Measurements from ENCODE around the gene CRYGA.
"Not testable (repeated sequence)": the region's sequence is repeated elsewhere in the genome, so short reads cannot be mapped to it uniquely, and the experiment has no call there.

The CRYGA gene

DNA sequence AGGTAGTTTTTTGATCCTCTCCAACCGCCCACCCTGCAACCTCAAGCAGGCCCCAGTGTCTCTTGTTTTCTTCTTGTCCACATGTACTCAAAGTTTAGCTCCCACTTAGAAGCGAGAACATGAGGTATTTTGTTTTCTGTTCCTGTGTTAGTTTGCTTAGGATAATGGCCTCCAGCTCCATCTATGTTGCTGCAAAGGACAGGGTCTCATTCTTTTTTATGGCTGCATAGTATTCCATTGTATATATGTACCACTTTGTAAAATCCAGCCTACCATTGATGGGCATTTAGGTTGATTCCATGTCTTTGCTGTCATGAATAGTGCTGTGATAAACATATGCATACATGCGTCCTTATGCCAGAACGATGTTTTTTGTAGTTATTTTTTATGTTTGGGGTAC, 36.3 kb downstream of the CRYGA start:
- H3K27me3 ChIP-seq (ENCODE audit: control insufficient read depth, insufficient read depth, low read length) = no peaks in the 10 kb centered on the region
- H3K36me3 ChIP-seq (ENCODE audit: control insufficient read depth, insufficient read depth, low read length) = no peaks in the 10 kb centered on the region
- no peaks in the 10 kb centered on the region for H3K9me3 ChIP-seq (ENCODE audit: control insufficient read depth, insufficient read depth, low read length)
- no CpG with 5 or more reads among the region's 4 CpGs for WGBS (ENCODE audit: insufficient coverage, insufficient read length)
- H3K4me3 ChIP-seq (ENCODE audit: low read length) = no peak overlapping the region
- H3K4me1 ChIP-seq (ENCODE audit: control insufficient read depth, insufficient read depth, low read length) = no peaks in the 10 kb centered on the region
- DNase-seq (ENCODE audit: low read depth, low spot score) = no peak
- no peak overlapping the region for H3K27ac ChIP-seq (ENCODE audit: low read length)

DNA sequence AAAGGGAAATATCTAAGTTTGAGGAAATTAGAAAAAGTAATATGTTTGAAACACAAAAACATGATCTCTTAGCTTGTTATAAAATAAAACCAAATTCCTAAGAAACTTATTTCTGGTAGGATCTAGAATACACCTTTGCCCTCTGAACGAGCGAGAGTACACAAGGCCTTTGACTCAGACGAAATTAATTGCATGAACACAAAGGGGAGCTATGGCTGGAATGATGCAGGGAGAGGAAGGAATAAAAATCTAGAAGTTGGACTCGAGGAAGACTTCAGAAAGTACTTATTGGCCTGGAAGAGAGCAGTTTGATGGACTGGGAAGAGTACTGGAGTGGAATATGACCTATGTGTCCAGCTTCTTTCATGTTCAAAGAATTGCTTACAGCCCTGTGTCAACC, 38.1 kb downstream of the CRYGA start:
- no CpG with 5 or more reads among the region's 4 CpGs for WGBS (ENCODE audit: insufficient coverage, insufficient read length)
- DNase-seq (ENCODE audit: low read depth, low spot score) = no peak
- Histone ChIP-seq H3K9me3 (ENCODE audit: control insufficient read depth, insufficient read depth, low read length) (no peaks in the 10 kb centered on the region), H3K27me3 (ENCODE audit: control insufficient read depth, insufficient read depth, low read length) (no peaks in the 10 kb centered on the region), H3K4me3 (ENCODE audit: low read length) (no peak overlapping the region), H3K4me1 (ENCODE audit: control insufficient read depth, insufficient read depth, low read length) (no peaks in the 10 kb centered on the region), H3K36me3 (ENCODE audit: control insufficient read depth, insufficient read depth, low read length) (no peaks in the 10 kb centered on the region), H3K27ac (ENCODE audit: low read length) (no peak overlapping the region)

- H3K27me3 ChIP-seq (ENCODE audit: control insufficient read depth, insufficient read depth, low read length); H3K4me1 ChIP-seq (ENCODE audit: control insufficient read depth, insufficient read depth, low read length); H3K27ac ChIP-seq (ENCODE audit: low read length); H3K9me3 ChIP-seq (ENCODE audit: control insufficient read depth, insufficient read depth, low read length); H3K36me3 ChIP-seq (ENCODE audit: control insufficient read depth, insufficient read depth, low read length); DNase-seq (ENCODE audit: low read depth, low spot score): not testable (repeated sequence)
- peak within 1 kb of the TSS; percentile 17; the same call in 1 of the 2 replicates for H3K4me3 ChIP-seq (ENCODE audit: low read length)
- no CpG with 5 or more reads among the region's 46 CpGs for WGBS (ENCODE audit: insufficient coverage, insufficient read length)
Observed at GRCh38 chr2:208124013-208124715, 39.2 kb downstream of the CRYGA start, which contains the start of gene CRYGD. Gene CRYGD, minus strand, starts transcription at chr2:208124524. Its CDS starts 51 bp downstream, at chr2:208124473.

DNA sequence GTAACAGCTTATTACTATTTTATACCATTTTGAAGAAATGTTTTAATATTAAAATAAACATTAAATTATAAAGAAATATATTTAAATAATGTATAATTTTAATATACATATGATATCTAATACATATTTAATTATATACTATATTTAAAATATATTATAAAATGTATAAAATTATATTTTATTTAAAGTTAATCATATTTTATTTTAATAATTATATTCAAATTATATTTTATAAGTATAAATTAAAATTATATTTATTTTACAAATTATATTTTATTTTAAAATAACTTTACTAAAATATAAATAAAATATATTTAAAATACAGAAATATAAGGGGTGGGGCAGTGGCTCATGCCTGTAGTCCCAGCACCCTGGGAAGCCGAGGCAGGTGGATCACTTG, 41.1 kb downstream of the CRYGA start:
- H3K27me3 ChIP-seq (ENCODE audit: control insufficient read depth, insufficient read depth, low read length) = no peaks in the 10 kb centered on the region
- H3K4me3 ChIP-seq (ENCODE audit: low read length) = no peak overlapping the region
- no CpG with 5 or more reads among the region's 1 CpG for WGBS (ENCODE audit: insufficient coverage, insufficient read length)
- no peaks in the 10 kb centered on the region for H3K4me1 ChIP-seq (ENCODE audit: control insufficient read depth, insufficient read depth, low read length)
- H3K9me3 ChIP-seq (ENCODE audit: control insufficient read depth, insufficient read depth, low read length) = no peaks in the 10 kb centered on the region
- no peak for DNase-seq (ENCODE audit: low read depth, low spot score)
- H3K36me3 ChIP-seq (ENCODE audit: control insufficient read depth, insufficient read depth, low read length) = no peaks in the 10 kb centered on the region
- H3K27ac ChIP-seq (ENCODE audit: low read length) = no peak overlapping the region

DNA sequence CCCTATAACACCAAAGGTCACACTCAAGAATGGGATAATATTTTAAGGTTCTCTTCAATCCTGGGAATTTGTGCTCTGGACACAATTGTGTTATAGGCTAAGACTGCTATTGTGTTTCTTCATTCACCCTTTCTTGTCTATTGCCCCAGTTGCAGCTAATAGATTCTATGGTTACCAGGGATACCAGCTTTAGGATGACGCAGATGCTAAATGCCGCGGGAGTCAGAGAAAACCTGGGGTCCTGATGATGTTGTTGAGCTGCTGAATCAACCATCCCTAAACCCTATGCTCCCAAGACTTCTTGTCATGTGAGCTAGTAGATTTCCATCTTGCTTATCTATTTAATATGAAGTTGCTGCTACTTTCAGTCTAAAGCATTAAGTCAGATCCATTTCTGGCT, 44.5 kb downstream of the CRYGA start:
- WGBS (ENCODE audit: insufficient coverage, insufficient read length) = no CpG with 5 or more reads among the region's 3 CpGs
- Histone ChIP-seq H3K36me3 (ENCODE audit: control insufficient read depth, insufficient read depth, low read length) (no peaks in the 10 kb centered on the region), H3K4me1 (ENCODE audit: control insufficient read depth, insufficient read depth, low read length) (no peaks in the 10 kb centered on the region; the same call in 1 of the 2 replicates), H3K4me3 (ENCODE audit: low read length) (no peak overlapping the region), H3K27me3 (ENCODE audit: control insufficient read depth, insufficient read depth, low read length) (no peaks in the 10 kb centered on the region), H3K27ac (ENCODE audit: low read length) (no peak overlapping the region), H3K9me3 (ENCODE audit: control insufficient read depth, insufficient read depth, low read length) (no peaks in the 10 kb centered on the region)
- no peak for DNase-seq (ENCODE audit: low read depth, low spot score)

DNA sequence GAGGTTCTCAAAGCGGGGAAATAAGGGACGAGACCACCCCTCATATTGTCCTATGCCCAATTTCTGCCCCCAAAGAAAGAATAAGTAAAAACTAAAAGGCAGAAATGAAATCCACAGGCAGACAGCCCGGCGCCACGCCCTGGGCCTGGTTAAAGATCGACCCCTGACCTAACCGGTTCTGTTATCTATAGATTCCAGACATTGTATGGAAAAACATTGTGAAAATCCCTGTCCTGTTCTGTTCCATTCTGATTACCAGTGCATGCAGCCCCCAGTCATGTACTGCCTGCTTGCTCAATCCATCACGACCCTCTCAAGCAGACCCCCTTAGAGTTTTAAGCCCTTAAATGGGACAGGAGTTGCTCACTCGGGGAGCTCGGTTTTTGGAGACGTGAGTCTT, 46.0 kb downstream of the CRYGA start:
- not testable (repeated sequence) for DNase-seq (ENCODE audit: low read depth, low spot score); H3K27me3 ChIP-seq (ENCODE audit: control insufficient read depth, insufficient read depth, low read length); H3K4me3 ChIP-seq (ENCODE audit: low read length); H3K27ac ChIP-seq (ENCODE audit: low read length); H3K9me3 ChIP-seq (ENCODE audit: control insufficient read depth, insufficient read depth, low read length); H3K36me3 ChIP-seq (ENCODE audit: control insufficient read depth, insufficient read depth, low read length); H3K4me1 ChIP-seq (ENCODE audit: control insufficient read depth, insufficient read depth, low read length)
- WGBS (ENCODE audit: insufficient coverage, insufficient read length) = no CpG with 5 or more reads among the region's 11 CpGs

- H3K27ac ChIP-seq (ENCODE audit: low read length) = no peak overlapping the region
- DNase-seq (ENCODE audit: low read depth, low spot score) = no peak
Observed at GRCh38 chr2:208112969-208113368, 50.4 kb downstream of the CRYGA start.

GRCh38 chr2:208112273-208112745, 51.1 kb downstream of the CRYGA start:
- H3K4me3 ChIP-seq (ENCODE audit: low read length) = peak overlapping the region; percentile 23; the same call in 1 of the 2 replicates
- not testable (repeated sequence) for H3K36me3 ChIP-seq (ENCODE audit: control insufficient read depth, insufficient read depth, low read length); DNase-seq (ENCODE audit: low read depth, low spot score); H3K4me1 ChIP-seq (ENCODE audit: control insufficient read depth, insufficient read depth, low read length); H3K27me3 ChIP-seq (ENCODE audit: control insufficient read depth, insufficient read depth, low read length); H3K9me3 ChIP-seq (ENCODE audit: control insufficient read depth, insufficient read depth, low read length); H3K27ac ChIP-seq (ENCODE audit: low read length)
- whole genome bisulfite sequencing (ENCODE audit: insufficient coverage, insufficient read length) = no CpG with 5 or more reads among the region's 36 CpGs

More at GRCh38 chr2:208112969-208113368, 50.4 kb downstream of the CRYGA start:
- no peaks in the 10 kb centered on the region for H3K27me3 ChIP-seq (ENCODE audit: control insufficient read depth, insufficient read depth, low read length)
- peaks cover 5% of the 10 kb centered on the region for H3K4me1 ChIP-seq (ENCODE audit: control insufficient read depth, insufficient read depth, low read length)
- H3K4me3 ChIP-seq (ENCODE audit: low read length) = no peak overlapping the region
- H3K36me3 ChIP-seq (ENCODE audit: control insufficient read depth, insufficient read depth, low read length) = no peaks in the 10 kb centered on the region
- H3K9me3 ChIP-seq (ENCODE audit: control insufficient read depth, insufficient read depth, low read length) = no peaks in the 10 kb centered on the region
- WGBS (ENCODE audit: insufficient coverage, insufficient read length) = no CpG with 5 or more reads among the region's 7 CpGs
